ENCODE data around the gene SMYD3.

Gene SMYD3

DNA sequence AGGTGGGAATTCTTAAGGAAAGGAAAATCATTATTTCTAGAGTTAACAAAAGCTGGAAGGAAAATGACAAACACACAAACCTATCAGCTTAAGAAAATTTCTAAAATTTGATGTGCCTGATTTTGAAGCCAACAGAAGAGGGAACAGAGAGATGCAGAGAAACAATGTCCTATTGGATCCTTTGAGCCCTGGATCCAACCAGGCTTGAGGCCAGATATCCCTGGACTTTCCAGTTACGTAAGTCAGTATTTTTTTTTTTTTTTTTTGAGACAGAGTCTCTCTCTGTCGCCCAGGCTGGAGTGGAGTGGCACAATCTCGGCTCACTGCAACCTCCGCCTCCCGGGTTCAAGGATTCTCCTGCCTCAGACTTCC lies 703.4 kb downstream of the SMYD3 start:
- Histone ChIP-seq H3K4me2 (ENCODE audit: low read depth, low read length, poor library complexity, severe bottlenecking) (no peak overlapping the region), H3K27me3 (ENCODE audit: insufficient read depth, low read length, poor library complexity, severe bottlenecking) (no peaks in the 10 kb centered on the region), H3K9me3 (ENCODE audit: insufficient read depth, low read depth, low read length) (no peaks in the 10 kb centered on the region), H2AFZ (ENCODE audit: low read length) (no peak overlapping the region), H3K79me2 (ENCODE audit: insufficient read depth, low read length) (no peaks in the 10 kb centered on the region), H3K9ac (ENCODE audit: low read depth, low read length, poor library complexity, severe bottlenecking) (no peak overlapping the region), H3K9me2 (replicated peaks; ENCODE audit: low read depth, low read length) (no peaks in the 10 kb centered on the region), H3K36me3 (ENCODE audit: insufficient read depth, low read length) (no peaks in the 10 kb centered on the region), H3K4me1 (ENCODE audit: insufficient read depth, low read length, poor library complexity, severe bottlenecking) (peaks cover 17% of the 10 kb centered on the region), H3K4me3 (ENCODE audit: low read length, poor library complexity, severe bottlenecking) (no peak overlapping the region), H4K20me1 (ENCODE audit: insufficient read depth, low read length, poor library complexity, severe bottlenecking) (no peaks in the 10 kb centered on the region), H3F3A (ENCODE audit: low read depth) (no peaks in the 10 kb centered on the region)
- TF ChIP-seq, protein P1, sequence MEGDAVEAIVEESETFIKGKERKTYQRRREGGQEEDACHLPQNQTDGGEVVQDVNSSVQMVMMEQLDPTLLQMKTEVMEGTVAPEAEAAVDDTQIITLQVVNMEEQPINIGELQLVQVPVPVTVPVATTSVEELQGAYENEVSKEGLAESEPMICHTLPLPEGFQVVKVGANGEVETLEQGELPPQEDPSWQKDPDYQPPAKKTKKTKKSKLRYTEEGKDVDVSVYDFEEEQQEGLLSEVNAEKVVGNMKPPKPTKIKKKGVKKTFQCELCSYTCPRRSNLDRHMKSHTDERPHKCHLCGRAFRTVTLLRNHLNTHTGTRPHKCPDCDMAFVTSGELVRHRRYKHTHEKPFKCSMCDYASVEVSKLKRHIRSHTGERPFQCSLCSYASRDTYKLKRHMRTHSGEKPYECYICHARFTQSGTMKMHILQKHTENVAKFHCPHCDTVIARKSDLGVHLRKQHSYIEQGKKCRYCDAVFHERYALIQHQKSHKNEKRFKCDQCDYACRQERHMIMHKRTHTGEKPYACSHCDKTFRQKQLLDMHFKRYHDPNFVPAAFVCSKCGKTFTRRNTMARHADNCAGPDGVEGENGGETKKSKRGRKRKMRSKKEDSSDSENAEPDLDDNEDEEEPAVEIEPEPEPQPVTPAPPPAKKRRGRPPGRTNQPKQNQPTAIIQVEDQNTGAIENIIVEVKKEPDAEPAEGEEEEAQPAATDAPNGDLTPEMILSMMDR (conservative IDR thresholded peaks at IDR 0.05; ENCODE audit: low read length): no peak
- no peak for TF ChIP-seq EZH2phosphoT487 (IDR thresholded peaks at IDR 0.05; ENCODE audit: borderline replicate concordance)

DNA sequence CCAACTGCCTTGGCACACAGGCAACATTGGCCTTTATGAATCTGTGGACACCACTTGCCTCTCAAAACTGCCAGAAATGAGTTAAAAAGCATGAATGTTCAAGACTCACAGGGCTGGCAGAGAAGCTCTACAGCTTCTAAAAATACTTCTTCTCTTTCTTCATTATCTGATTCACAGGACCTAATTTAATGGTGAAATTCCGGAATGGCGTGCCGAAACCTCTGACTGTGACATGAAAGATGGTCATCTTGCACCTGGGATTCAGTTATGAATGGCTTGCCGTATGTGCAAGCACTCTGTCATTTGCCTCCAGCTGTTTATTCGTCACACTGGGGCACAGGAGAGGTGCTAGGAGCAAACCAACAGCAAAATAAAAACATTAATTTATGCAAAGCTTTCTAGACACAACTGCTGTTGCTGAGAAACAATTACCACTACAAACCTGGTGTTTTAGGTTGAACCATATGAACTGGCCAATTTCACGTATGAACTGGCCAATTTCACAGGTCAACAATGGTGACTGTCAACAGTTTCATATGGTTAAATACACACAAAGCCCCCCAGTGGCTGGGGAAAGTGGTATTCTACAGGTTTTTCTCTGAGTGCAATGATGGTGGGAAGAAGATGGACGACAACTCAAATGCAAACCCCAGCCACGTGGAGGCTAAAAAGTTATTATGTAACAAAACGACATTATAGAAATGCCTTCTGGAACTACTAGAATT lies 704.0 kb downstream of the SMYD3 start:
- Histone ChIP-seq H3K9me3 (ENCODE audit: insufficient read depth, low read depth, low read length) (no peaks in the 10 kb centered on the region), H3K9me2 (replicated peaks; ENCODE audit: low read depth, low read length) (no peaks in the 10 kb centered on the region), H3F3A (ENCODE audit: low read depth) (no peaks in the 10 kb centered on the region), H3K27me3 (ENCODE audit: insufficient read depth, low read length, poor library complexity, severe bottlenecking) (no peaks in the 10 kb centered on the region), H3K79me2 (ENCODE audit: insufficient read depth, low read length) (no peaks in the 10 kb centered on the region), H3K4me1 (ENCODE audit: insufficient read depth, low read length, poor library complexity, severe bottlenecking) (peaks cover 12% of the 10 kb centered on the region), H3K4me2 (ENCODE audit: low read depth, low read length, poor library complexity, severe bottlenecking) (no peak overlapping the region), H3K36me3 (ENCODE audit: insufficient read depth, low read length) (no peaks in the 10 kb centered on the region), H3K9ac (ENCODE audit: low read depth, low read length, poor library complexity, severe bottlenecking) (no peak overlapping the region), H2AFZ (ENCODE audit: low read length) (no peak overlapping the region), H3K4me3 (ENCODE audit: low read length, poor library complexity, severe bottlenecking) (no peak overlapping the region), H4K20me1 (ENCODE audit: insufficient read depth, low read length, poor library complexity, severe bottlenecking) (no peaks in the 10 kb centered on the region)
- TF ChIP-seq, protein P1 (conservative IDR thresholded peaks at IDR 0.05; ENCODE audit: low read length): peak; percentile 18; the same call in 1 of the 2 replicates
- TF ChIP-seq EZH2phosphoT487 (IDR thresholded peaks at IDR 0.05; ENCODE audit: borderline replicate concordance): no peak

DNA sequence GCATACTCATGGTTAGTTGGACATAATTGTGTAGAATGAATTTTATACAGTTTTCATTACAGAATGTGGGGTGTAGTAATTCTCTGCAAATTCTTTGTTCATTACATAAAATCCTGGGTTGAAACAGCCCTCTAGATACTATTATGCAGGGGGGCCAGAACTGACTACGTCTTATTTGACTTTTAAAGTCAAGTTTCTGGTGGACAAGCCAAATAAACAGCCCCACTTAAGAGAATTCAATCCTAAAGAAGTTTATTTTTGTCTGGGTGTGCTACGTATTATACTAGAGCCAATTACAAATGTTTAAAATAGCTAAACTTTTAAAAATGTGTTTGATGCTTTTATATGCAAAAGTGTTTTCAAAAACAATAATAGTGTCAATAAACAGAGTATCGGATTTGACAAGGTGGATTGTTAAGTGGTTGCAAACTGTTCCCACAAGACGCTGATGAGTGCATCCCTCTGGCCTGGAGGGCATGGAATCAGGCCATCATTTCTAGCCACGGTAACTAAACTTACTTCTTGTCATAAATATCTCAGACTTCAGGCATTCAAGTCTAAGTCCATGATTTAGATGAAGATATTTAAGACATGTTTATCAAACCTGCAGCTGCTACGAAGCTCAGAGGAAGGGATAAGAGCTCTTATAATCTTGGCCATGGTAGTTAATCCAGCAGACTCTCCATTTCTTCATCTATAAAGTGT lies 706.0 kb downstream of the SMYD3 start:
- no peak overlapping the region for H3K9ac ChIP-seq (ENCODE audit: low read depth, low read length, poor library complexity, severe bottlenecking)
- no peaks in the 10 kb centered on the region for H3K9me3 ChIP-seq (ENCODE audit: insufficient read depth, low read depth, low read length)
- no peak overlapping the region for H2AFZ ChIP-seq (ENCODE audit: low read length)
- H3K36me3 ChIP-seq (ENCODE audit: insufficient read depth, low read length): no peaks in the 10 kb centered on the region
- H3K9me2 ChIP-seq (replicated peaks; ENCODE audit: low read depth, low read length): no peaks in the 10 kb centered on the region
- no peaks in the 10 kb centered on the region for H3F3A ChIP-seq (ENCODE audit: low read depth)
- H3K79me2 ChIP-seq (ENCODE audit: insufficient read depth, low read length): no peaks in the 10 kb centered on the region
- no peak overlapping the region for H3K4me3 ChIP-seq (ENCODE audit: low read length, poor library complexity, severe bottlenecking)
- no peaks in the 10 kb centered on the region for H3K27me3 ChIP-seq (ENCODE audit: insufficient read depth, low read length, poor library complexity, severe bottlenecking)
- no peaks in the 10 kb centered on the region for H3K4me1 ChIP-seq (ENCODE audit: insufficient read depth, low read length, poor library complexity, severe bottlenecking)
- TF ChIP-seq, protein P1 (conservative IDR thresholded peaks at IDR 0.05; ENCODE audit: low read length): no peak
- H3K4me2 ChIP-seq (ENCODE audit: low read depth, low read length, poor library complexity, severe bottlenecking): no peak overlapping the region
- H4K20me1 ChIP-seq (ENCODE audit: insufficient read depth, low read length, poor library complexity, severe bottlenecking): no peaks in the 10 kb centered on the region

All from Loucy (cell line).